Subcutaneous abdominal adipose tissue (tissue), 5 donors: ENCODE data around the gene DPP8.
"Not testable (repeated sequence)": the region's sequence is repeated elsewhere in the genome, so short reads cannot be mapped to it uniquely, and the experiment has no call there.

Experiments
- H3K27ac ChIP-seq: one replicate; pipeline ENCODE4 v1.7.0; 2013; ENCODE audit warnings: low read depth, mild to moderate bottlenecking, inconsistent platforms, low read length, moderate library complexity
- H3K27me3 ChIP-seq, 5 donors: one replicate each; pipeline ENCODE4 v1.7.0; 2013; ENCODE audit warnings: low read length in 5 of 5, inconsistent platforms in 1 of 5; ENCODE audit not compliant: control insufficient read depth in 5 of 5, insufficient read depth in 4 of 5
- H3K36me3 ChIP-seq, 5 donors: one replicate each; pipeline ENCODE4 v1.7.0; 2013; ENCODE audit warnings: low read length in 5 of 5; ENCODE audit not compliant: control insufficient read depth in 5 of 5, insufficient read depth in 5 of 5
- H3K4me1 ChIP-seq, 5 donors: one replicate each; pipeline ENCODE4 v1.7.0; 2013; ENCODE audit warnings: low read length in 5 of 5, mild to moderate bottlenecking in 3 of 5, moderate library complexity in 1 of 5; ENCODE audit not compliant: control insufficient read depth in 5 of 5, insufficient read depth in 5 of 5
- H3K4me3 ChIP-seq, 5 donors: one replicate each; pipeline ENCODE4 v1.7.0; 2013; ENCODE audit warnings: low read length in 5 of 5, low read depth in 1 of 5
- H3K9ac ChIP-seq, 5 donors: one replicate each; pipeline ENCODE4 v1.7.0; 2013; ENCODE audit warnings: low read length in 5 of 5, mild to moderate bottlenecking in 4 of 5, moderate library complexity in 3 of 5
- H3K9me3 ChIP-seq, 5 donors: one replicate each; pipeline ENCODE4 v1.7.0; 2013; ENCODE audit warnings: low read length in 5 of 5; ENCODE audit not compliant: control insufficient read depth in 5 of 5
- donor health status: healthy.
- donor health status: healthy.
- donor health status: healthy.
- donor health status: healthy.
- donor health status: healthy.

The DPP8 gene

GRCh38 chr15:65516997-65517865 lies at the start of gene DPP8:
TSS of gene DPP8 (minus strand) at chr15:65517689. CDS start at chr15:65512553, 5,136 bp downstream.
- Histone ChIP-seq H3K4me3 (peak within 1 kb of the TSS; percentile 95 to 100 (median 99)), H3K9ac (peak within 1 kb of the TSS; percentile 98 to 100 (median 100)), H3K27ac (peak within 1 kb of the TSS; percentile 93), H3K27me3 (no peaks in the 10 kb centered on the region), H3K9me3 (no peaks in the 10 kb centered on the region), H3K36me3 (peaks cover 0 to 4% (median 0%) of the 10 kb centered on the region in 5 donors), H3K4me1 (peaks cover 9 to 42% (median 37%) of the 10 kb centered on the region in 5 donors)

DNA sequence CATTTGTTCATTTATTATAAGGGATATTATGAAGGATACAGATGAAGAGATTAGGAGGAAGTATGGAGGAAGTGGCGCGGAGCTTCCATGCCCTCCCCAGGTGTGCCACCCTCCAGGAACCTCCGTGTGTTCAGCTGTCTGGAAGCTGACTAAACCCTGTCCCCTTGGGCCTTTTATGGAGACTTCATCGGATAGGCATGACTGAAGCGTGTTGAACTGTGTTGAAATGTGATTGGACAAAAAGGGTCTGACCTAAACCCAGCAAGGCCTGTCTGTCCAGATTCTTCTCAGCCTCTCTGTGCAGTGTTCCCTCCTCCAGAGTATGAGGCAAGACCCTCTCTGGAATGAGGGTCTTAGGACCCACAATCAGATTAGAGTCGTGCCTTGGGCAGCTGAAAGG lies 44.4 kb upstream of the DPP8 start:
- Histone ChIP-seq H3K36me3 (peaks cover 16 to 58% (median 43%) of the 10 kb centered on the region in 5 donors), H3K27me3 (no peaks in the 10 kb centered on the region), H3K27ac (no peak overlapping the region), H3K4me3 (no peak overlapping the region), H3K4me1 (no peaks in the 10 kb centered on the region), H3K9ac (no peak overlapping the region), H3K9me3 (no peaks in the 10 kb centered on the region)

DNA sequence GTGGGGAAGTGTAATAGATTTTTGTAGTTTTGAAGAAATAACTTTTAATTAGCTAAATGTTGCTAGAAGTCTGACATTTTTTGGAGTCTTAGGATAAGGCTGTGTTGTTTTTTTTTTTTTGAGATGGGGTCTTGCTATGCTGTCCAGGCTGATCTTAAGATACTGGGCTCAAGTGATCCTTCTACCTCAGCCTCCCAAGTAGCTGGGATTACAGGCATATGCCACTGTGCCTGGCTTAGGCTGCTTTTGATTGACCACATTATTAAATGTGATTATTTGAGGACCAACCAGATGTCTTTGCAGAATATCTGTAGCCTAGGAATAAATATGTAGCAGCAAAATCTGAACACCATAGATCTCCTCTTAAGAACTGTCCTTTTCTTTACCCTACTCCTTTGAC lies 42.5 kb upstream of the DPP8 start:
- Histone ChIP-seq H3K9ac (no peak overlapping the region), H3K9me3 (no peaks in the 10 kb centered on the region), H3K4me1 (no peaks in the 10 kb centered on the region), H3K27me3 (no peaks in the 10 kb centered on the region), H3K27ac (no peak overlapping the region), H3K36me3 (peaks cover 20 to 63% (median 51%) of the 10 kb centered on the region in 5 donors), H3K4me3 (no peak overlapping the region)

GRCh38 chr15:65558997-65559760 lies 41.7 kb upstream of the DPP8 start:
- no peaks in the 10 kb centered on the region for H3K4me1 ChIP-seq
- no peaks in the 10 kb centered on the region for H3K27me3 ChIP-seq
- H3K9ac ChIP-seq, result no peak overlapping the region
- H3K27ac ChIP-seq, result no peak overlapping the region
- peaks cover 18 to 56% (median 44%) of the 10 kb centered on the region in 5 donors for H3K36me3 ChIP-seq
- H3K9me3 ChIP-seq, result no peaks in the 10 kb centered on the region
- no peak overlapping the region for H3K4me3 ChIP-seq

DNA sequence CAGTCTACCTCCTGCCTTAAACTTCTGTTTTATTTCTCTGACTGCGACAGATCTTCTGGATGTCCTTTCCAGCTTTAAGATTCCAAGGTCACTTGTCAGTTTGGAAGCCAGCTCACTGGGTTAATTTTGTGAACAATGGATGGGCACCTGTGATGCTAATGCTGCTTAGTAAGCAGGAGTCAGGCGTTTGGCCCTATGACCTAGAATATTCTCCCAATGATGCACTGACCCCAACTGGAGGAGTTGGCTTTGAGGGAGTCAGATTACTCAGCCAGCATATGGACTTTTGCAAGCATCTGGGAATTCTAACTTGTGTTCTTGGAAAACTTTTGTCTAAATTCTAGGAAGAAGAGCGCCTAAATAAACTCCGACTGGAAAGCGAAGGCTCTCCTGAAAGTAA lies 40.8 kb upstream of the DPP8 start:
- H3K4me3 ChIP-seq, result no peak overlapping the region
- no peak overlapping the region for H3K27ac ChIP-seq
- no peaks in the 10 kb centered on the region for H3K9me3 ChIP-seq
- H3K9ac ChIP-seq, result no peak overlapping the region
- no peaks in the 10 kb centered on the region for H3K4me1 ChIP-seq
- H3K27me3 ChIP-seq, result no peaks in the 10 kb centered on the region
- peaks cover 15 to 50% (median 41%) of the 10 kb centered on the region in 5 donors for H3K36me3 ChIP-seq

GRCh38 chr15:65556622-65557021 lies 39.1 kb upstream of the DPP8 start:
- no peak overlapping the region for H3K9ac ChIP-seq
- H3K27me3 ChIP-seq, result no peaks in the 10 kb centered on the region
- no peak overlapping the region for H3K4me3 ChIP-seq
- H3K36me3 ChIP-seq, result peaks cover 8 to 36% (median 28%) of the 10 kb centered on the region in 5 donors
- H3K27ac ChIP-seq, result no peak overlapping the region
- H3K9me3 ChIP-seq, result no peaks in the 10 kb centered on the region
- no peaks in the 10 kb centered on the region for H3K4me1 ChIP-seq

- Histone ChIP-seq H3K9me3 (no peaks in the 10 kb centered on the region), H3K27me3 (no peaks in the 10 kb centered on the region), H3K9ac (no peak overlapping the region), H3K36me3 (peaks cover 6 to 25% (median 19%) of the 10 kb centered on the region in 5 donors), H3K27ac (no peak overlapping the region), H3K4me1 (no peaks in the 10 kb centered on the region), H3K4me3 (no peak overlapping the region)
Observed at GRCh38 chr15:65553691-65554090, 36.2 kb upstream of the DPP8 start.

DNA sequence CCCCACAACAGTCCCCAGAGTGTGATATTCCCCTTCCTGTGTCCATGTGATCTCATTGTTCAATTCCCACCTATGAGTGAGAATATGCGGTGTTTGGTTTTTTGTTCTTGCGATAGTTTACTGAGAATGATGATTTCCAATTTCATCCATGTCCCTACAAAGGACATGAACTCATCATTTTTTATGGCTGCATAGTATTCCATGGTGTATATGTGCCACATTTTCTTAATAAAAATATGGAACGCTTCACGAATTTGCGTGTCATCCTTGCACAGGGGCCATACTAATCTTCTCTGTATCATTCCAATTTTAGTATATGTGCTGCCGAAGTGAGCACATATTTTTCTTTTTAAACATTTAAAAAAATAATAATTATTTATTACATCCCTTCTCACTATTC lies 35.4 kb upstream of the DPP8 start:
- H3K9ac ChIP-seq, result not testable (repeated sequence)

DNA sequence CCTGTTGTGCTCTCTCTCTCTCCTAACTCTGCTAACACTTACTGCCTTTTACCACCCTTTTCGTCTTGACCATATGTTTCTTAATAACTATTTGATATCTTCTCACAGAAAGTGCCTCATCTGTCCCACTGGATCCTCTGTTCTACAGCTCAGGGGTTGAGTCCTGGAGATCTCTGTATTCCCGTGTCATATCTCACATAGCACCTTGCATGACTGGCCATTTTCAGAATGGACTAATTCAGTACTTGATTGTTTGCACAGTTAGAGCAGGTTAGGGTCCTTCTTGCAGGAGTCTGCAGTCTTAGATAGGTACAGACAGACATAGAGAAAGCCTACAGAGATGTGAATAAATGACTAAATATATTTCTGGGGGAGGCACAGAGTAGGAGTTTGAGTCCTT lies 33.7 kb upstream of the DPP8 start:
- H3K27ac ChIP-seq, result no peak overlapping the region
- no peaks in the 10 kb centered on the region for H3K27me3 ChIP-seq
- H3K9ac ChIP-seq, result no peak overlapping the region
- H3K4me1 ChIP-seq, result no peaks in the 10 kb centered on the region
- no peaks in the 10 kb centered on the region for H3K9me3 ChIP-seq
- peaks cover 0 to 12% (median 7%) of the 10 kb centered on the region in 5 donors for H3K36me3 ChIP-seq
- H3K4me3 ChIP-seq, result no peak overlapping the region

More for the DNA sequence above, 35.4 kb upstream of the DPP8 start:
- H3K4me1 ChIP-seq, H3K4me3 ChIP-seq, H3K9me3 ChIP-seq, H3K27me3 ChIP-seq, H3K27ac ChIP-seq: not testable (repeated sequence)
- H3K36me3 ChIP-seq, result peaks cover 4 to 23% (median 17%) of the 10 kb centered on the region in 5 donors

GRCh38 chr15:65550681-65551098 lies 33.2 kb upstream of the DPP8 start:
- Histone ChIP-seq H3K4me1 (no peaks in the 10 kb centered on the region), H3K4me3 (no peak overlapping the region), H3K9me3 (no peaks in the 10 kb centered on the region), H3K27me3 (no peaks in the 10 kb centered on the region), H3K36me3 (peaks cover 0 to 7% (median 4%) of the 10 kb centered on the region in 5 donors), H3K9ac (peak overlapping the region in 1 of 5 donors; percentile 0), H3K27ac (no peak overlapping the region)
